NCI-H1417 treated with DMSO at 0.1 percent for 48 hours (cell line): ENCODE results near the gene MYORG.

Experiments
- DNase-seq: peaks from one replicate; lab custom pipeline; 2025; lab: John Stamatoyannopoulos, UW

MYORG gene

GRCh38 chr9:34384368-34385165 lies 7.9 kb upstream of the MYORG start:
- no peak for DNase-seq

GRCh38 chr9:34383904-34384303 lies 7.2 kb upstream of the MYORG start:
- no peak for DNase-seq

DNA sequence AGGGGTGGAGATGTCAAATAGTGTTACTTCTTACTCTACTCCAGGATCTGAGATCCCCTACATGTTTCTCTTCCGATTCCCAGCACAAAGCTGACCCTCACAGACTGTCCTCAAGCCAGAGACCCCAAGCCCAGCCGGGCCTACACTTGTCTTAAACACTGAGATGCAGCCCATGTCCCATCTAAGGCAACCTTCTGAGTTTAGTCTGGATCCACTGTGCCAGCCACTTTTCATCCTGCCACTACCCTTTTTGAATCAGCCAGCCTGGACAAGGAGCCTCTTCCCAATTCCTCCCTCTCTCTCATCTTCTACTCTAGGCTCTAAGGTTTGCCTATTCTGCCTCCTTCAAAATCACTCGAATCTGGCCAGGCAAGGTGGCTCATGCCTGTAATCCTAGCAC lies 6.2 kb upstream of the MYORG start:
- DNase-seq = no peak

DNA sequence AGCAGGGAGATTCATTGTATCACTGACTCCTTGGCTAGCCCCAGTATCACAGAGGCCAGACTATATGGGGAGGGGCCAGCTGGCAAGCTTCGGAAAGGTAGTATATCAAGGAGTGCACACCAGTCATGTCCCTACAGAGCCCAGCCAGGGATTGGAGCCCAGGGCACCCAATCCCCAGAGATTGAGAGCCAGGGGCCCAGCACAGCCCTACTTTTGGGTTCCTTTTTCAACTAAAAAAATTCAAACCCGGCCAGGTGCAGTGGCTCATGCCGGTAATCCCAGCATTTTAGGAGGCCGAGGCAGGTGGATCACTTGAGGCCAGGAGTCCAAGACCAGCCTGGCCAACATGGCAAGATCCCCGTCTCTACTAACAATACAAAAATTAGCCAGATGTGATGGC lies 5.4 kb upstream of the MYORG start:
- no peak for DNase-seq

GRCh38 chr9:34381323-34381722 lies 4.6 kb upstream of the MYORG start:
- DNase-seq = no peak

DNA sequence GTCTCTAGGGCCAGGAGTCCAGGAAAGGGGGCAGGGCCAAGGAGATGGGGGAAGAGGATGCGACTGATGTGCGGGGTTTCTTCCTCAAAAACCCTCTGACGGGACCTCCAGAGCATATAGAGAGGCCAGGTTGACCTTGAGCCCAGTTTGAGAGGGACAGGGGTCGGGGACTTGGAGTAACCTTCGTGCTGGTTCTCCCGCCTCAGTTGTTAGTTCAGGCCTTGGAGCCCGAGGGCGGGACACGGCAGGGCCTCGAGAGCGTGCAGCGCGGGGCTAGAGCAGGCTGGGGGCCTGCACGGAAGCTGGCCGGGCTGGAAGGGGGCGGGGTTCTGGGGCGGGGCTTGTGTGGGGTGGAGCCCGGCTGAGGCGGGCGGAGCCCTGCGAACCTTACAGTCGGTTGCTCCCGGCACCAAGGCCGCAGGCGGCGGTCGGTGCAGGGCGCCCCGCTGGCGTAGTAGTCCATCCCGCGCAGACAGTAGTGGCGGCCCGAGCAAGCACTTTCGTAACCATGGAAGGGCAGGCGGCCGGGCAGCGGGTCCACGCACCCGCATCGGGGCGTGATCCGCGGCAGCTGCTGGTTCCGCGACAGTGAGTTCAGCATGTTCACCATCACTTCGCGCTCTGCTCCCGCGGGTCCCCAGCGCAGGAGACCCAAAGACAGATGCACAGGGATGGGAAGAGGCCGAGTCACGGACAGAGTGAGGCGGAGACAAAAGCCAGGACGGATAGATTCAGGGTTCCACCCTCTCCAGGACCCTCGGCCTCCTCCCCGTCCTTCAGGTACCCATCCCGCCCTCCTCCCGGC lies 4.0 kb upstream of the MYORG start:
- DNase-seq = no peak

- no peak for DNase-seq
Measured at GRCh38 chr9:34380034-34380510, 3.4 kb upstream of the MYORG start.

GRCh38 chr9:34379334-34380033 lies 2.8 kb upstream of the MYORG start:
- DNase-seq = no peak

DNA sequence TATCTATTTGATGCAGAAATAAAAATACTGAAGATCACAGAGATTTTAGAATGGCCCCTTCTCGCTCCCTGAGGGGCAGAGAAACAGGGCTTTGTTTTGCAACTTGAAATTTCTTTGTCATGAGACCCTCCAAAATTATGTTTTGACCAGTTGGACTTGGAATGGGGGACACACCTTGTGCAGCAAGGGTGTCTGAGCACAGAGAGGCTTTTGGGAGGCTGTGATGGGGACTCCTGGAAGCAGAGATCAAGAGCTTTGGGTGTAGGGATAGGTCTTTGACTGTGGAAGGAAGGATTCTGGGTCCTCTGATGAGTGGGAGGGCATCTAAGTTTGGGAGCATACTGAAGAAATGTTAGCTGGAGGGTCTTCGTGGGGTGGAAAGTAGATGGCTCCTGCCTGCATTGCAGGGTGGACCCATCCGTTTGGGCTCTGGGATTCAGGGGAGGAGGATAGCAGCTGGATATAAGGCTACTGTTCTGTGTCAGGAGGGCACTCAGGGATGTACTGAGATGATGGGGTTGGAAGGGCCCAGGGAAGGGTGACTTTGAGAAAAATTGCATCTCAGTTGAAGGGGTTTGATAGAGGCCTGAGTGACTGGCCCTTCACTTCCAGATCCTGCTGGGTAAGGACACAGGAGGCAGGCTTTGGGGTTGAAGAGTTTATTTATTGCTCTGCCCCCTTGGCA lies 1.8 kb upstream of the MYORG start:
- no peak for DNase-seq

- DNase-seq = no peak
Measured at GRCh38 chr9:34377404-34377746, 677 bp upstream of the MYORG start.

- no peak for DNase-seq
Measured at GRCh38 chr9:34375901-34376595, 650 bp downstream of the MYORG start.

- no peak for DNase-seq
Measured at GRCh38 chr9:34374905-34375552, 1.7 kb downstream of the MYORG start.

DNA sequence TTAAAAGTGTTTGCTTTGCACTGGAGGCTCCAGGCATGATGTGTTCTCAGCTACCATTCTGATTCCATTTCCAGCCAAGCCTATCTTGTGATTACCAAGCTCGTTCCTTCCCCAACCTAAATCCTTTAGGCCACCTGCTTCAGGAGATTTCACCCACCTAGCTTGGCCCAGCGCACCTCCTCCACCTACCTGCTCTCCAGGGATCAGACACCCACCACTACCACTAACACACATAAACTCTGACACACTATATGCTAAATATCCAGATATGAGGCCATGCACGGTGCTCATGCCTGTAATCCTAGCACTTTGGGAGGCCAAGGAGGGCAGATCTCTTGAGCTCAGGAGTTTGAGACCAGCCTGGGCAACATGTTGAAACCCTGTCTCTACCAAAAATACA lies 2.4 kb downstream of the MYORG start:
- no peak for DNase-seq

GRCh38 chr9:34373749-34374148 lies 2.9 kb downstream of the MYORG start:
- DNase-seq = no peak

GRCh38 chr9:34372467-34373011 lies 4.2 kb downstream of the MYORG start:
- no peak for DNase-seq

DNA sequence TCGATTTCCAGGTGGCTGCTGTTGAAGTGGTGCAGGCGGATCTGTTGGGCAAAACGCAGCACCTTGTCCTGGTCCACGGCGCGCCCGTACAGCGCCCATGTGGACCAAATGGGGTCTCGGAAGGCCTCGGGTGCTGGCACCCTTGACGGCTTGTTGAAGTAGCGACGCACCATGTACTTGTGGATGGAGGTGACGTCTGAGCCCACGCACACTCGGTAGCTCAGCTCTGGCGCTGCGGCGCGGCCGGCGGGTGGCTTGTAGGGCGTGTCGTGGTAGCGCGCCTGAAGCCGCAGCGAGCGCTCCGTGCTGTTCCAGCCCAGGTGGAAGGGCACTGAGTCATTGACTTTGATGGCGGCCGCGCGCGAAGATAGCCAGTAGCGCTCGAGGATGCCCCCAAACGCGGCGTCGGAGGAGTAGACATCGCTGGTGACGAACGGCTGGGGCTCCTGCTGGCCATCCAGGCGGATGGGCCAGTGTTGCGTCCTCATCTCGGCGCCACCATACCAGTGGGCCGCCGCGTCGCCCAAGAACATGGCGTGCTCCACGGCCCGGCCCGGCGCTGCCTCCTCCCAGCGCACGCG lies 4.7 kb downstream of the MYORG start:
- no peak for DNase-seq

- no peak for DNase-seq
Measured at GRCh38 chr9:34370970-34371880, 5.5 kb downstream of the MYORG start.

DNA sequence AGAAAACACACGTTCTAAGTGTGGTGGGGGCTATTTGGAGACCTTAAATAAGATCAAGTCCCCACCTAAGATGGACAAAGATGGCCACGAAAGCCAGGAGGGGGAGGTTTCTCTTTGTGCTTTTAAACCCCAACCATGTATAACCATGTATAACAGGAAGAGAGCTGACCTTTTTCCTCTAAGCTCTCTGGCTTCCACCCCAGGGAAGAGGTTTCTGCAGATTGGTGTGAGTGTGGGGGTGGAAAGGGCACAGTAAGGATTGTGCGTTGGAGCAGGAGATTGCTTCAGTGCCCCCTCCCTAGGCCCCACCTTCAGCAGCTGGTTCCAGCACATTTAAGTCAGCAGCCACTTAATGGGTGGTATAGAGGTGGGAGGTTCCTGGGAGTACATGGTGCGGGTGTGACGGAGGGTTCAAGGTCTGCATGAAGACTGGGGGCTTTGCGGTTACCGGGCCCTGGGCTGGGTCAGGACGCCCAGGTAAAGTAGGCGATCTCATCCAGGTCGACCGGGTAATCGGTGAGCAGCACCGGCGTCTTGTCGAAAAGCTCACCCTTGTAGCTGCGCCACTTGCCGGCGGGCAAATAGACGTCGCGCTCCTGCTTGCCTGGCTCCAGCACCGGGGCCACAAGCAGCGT lies 6.2 kb downstream of the MYORG start:
- no peak for DNase-seq

- no peak for DNase-seq
Measured at GRCh38 chr9:34369636-34370035, 7.1 kb downstream of the MYORG start.
